H9 (cell line): Measurements from ENCODE around the gene HUNK. TPM values are rescaled to one million over a fixed set of nuclear protein-coding genes. Genes with fewer than 3 reads are reported as not detected.
A peak's percentile ranks its signal among the peaks of the same experiment; 100 is the strongest.

ENCODE experiments used
- DNase-seq: peaks from one replicate; pipeline ENCODE4 v3.0.0-alpha.2; 2017
- H2AFZ ChIP-seq: one replicate; pipeline ENCODE4 v1.6.1; 2013; ENCODE audit warnings: mild to moderate bottlenecking, low read length, control low read depth, moderate library complexity
- H2AK5ac ChIP-seq: 2 replicates; pipeline ENCODE4 v1.6.1; 2013; ENCODE audit warnings: low read length, control low read depth, mixed read lengths; ENCODE audit not compliant: insufficient read length
- H2BK120ac ChIP-seq: one replicate; pipeline ENCODE4 v1.6.1; 2013; ENCODE audit warnings: low read depth, mild to moderate bottlenecking, low read length, control low read depth, inconsistent platforms; ENCODE audit not compliant: poor library complexity, severe bottlenecking
- H2BK12ac ChIP-seq: 2 replicates; pipeline ENCODE4 v1.6.1; 2013; ENCODE audit warnings: low read length, control low read depth, mixed read lengths, low read depth; ENCODE audit not compliant: insufficient read length
- H2BK15ac ChIP-seq: 2 replicates; pipeline ENCODE4 v1.6.1; 2013; ENCODE audit warnings: low read depth, low read length, control low read depth
- H2BK20ac ChIP-seq: one replicate; pipeline ENCODE4 v1.6.1; 2013; ENCODE audit warnings: low read depth, mild to moderate bottlenecking, low read length, control low read depth, inconsistent platforms; ENCODE audit not compliant: poor library complexity, severe bottlenecking
- H2BK5ac ChIP-seq: 2 replicates; pipeline ENCODE4 v1.6.1; 2013; ENCODE audit warnings: low read length, control low read depth, mixed read lengths; ENCODE audit not compliant: insufficient read length
- H3K14ac ChIP-seq: 2 replicates; pipeline ENCODE4 v1.6.1; 2013; ENCODE audit warnings: low read length, control low read depth; ENCODE audit not compliant: insufficient read depth
- H3K18ac ChIP-seq: 2 replicates; pipeline ENCODE4 v1.6.1; 2013; ENCODE audit warnings: low read depth, mild to moderate bottlenecking, mixed read lengths, low read length, control low read depth; ENCODE audit not compliant: insufficient read length
- H3K23ac ChIP-seq: 2 replicates; pipeline ENCODE4 v1.6.1; 2013; ENCODE audit warnings: low read length, control low read depth, mixed read lengths, low read depth; ENCODE audit not compliant: insufficient read length
- H3K23me2 ChIP-seq: 2 replicates; pipeline ENCODE4 v1.6.1; 2013; ENCODE audit warnings: low read depth, mild to moderate bottlenecking, mixed read lengths, low read length, control low read depth; ENCODE audit not compliant: insufficient read length, poor library complexity, severe bottlenecking
- H3K27ac ChIP-seq: 2 replicates; pipeline ENCODE4 v1.5.1; 2013; ENCODE audit warnings: low read length, control low read depth, mixed read lengths, low read depth; ENCODE audit not compliant: insufficient read length
- H3K27me3 ChIP-seq: 2 replicates; pipeline ENCODE4 v1.6.1; 2013; ENCODE audit warnings: low read length, control low read depth, inconsistent platforms; ENCODE audit not compliant: insufficient read depth
- H3K4ac ChIP-seq: 2 replicates; pipeline ENCODE4 v1.6.1; 2013; ENCODE audit warnings: low read depth, mild to moderate bottlenecking, control low read depth, inconsistent platforms, low read length, moderate library complexity
- H3K4me1 ChIP-seq: 2 replicates; pipeline ENCODE4 v1.6.1; 2013; ENCODE audit warnings: low read length, control low read depth, inconsistent platforms; ENCODE audit not compliant: insufficient read depth
- H3K4me2 ChIP-seq: 2 replicates; pipeline ENCODE4 v1.6.1; 2013; ENCODE audit warnings: low read length, control low read depth, mixed read lengths; ENCODE audit not compliant: insufficient read length, insufficient read depth
- H3K56ac ChIP-seq: 2 replicates; pipeline ENCODE4 v1.6.1; 2013; ENCODE audit warnings: low read depth, mild to moderate bottlenecking, mixed read lengths, low read length, control low read depth; ENCODE audit not compliant: insufficient read length
- H3K79me1 ChIP-seq: 2 replicates; pipeline ENCODE4 v1.6.1; 2013; ENCODE audit warnings: low read depth, mild to moderate bottlenecking, moderate library complexity, low read length, control low read depth, inconsistent platforms; ENCODE audit not compliant: insufficient read depth, poor library complexity, severe bottlenecking
- H3K79me2 ChIP-seq: 2 replicates; pipeline ENCODE4 v1.6.1; 2013; ENCODE audit warnings: low read length, control low read depth, inconsistent platforms; ENCODE audit not compliant: insufficient read depth
- H3K9ac ChIP-seq: 2 replicates; pipeline ENCODE4 v1.6.1; 2013; ENCODE audit warnings: low read length, control low read depth, mixed read lengths; ENCODE audit not compliant: insufficient read length; ENCODE audit errors: extremely low read depth
- H3K9me3 ChIP-seq: one replicate; pipeline ENCODE4 v1.6.1; 2013; ENCODE audit warnings: low read depth, low read length, inconsistent platforms; ENCODE audit not compliant: control insufficient read depth
- H3T11ph ChIP-seq: one replicate; pipeline ENCODE4 v1.6.1; 2013; ENCODE audit warnings: mild to moderate bottlenecking, low read length, control low read depth, inconsistent platforms
- H4K20me1 ChIP-seq: one replicate; pipeline ENCODE4 v1.6.1; 2013; ENCODE audit not compliant: control insufficient read depth, insufficient read length, insufficient read depth
- H4K5ac ChIP-seq: 2 replicates; pipeline ENCODE4 v1.6.1; 2013; ENCODE audit warnings: low read depth, mild to moderate bottlenecking, mixed read lengths, low read length, control low read depth; ENCODE audit not compliant: insufficient read length
- H4K8ac ChIP-seq: replicated peaks from 2 replicates; pipeline ENCODE4 v1.6.1; 2013; ENCODE audit warnings: low read length, control low read depth, mixed read lengths, low read depth; ENCODE audit not compliant: insufficient read length
- H4K91ac ChIP-seq: 2 replicates; pipeline ENCODE4 v1.6.1; 2013; ENCODE audit warnings: low read depth, mild to moderate bottlenecking, moderate library complexity, mixed read lengths, low read length, control low read depth; ENCODE audit not compliant: insufficient read length
- H3K27ac Mint-ChIP-seq, 3 experiments: 2 replicates in 2 of 3; 3 replicates in 1 of 3; pipeline ENCODE4 v1.8.0; 2020 to 2021; ENCODE audit warnings: mixed read lengths in 3 of 3, mild to moderate bottlenecking in 1 of 3, moderate library complexity in 1 of 3
- H3K27me3 Mint-ChIP-seq: 2 replicates; pipeline ENCODE4 v1.8.0; 2021; ENCODE audit warnings: low read depth, mild to moderate bottlenecking, moderate library complexity, mixed read lengths
- H3K36me3 Mint-ChIP-seq, 3 experiments: 2 replicates in 2 of 3; 3 replicates in 1 of 3; pipeline ENCODE4 v1.8.0; 2020 to 2021; ENCODE audit warnings: low read depth in 3 of 3, mixed read lengths in 3 of 3; ENCODE audit not compliant: insufficient read depth in 1 of 3
- H3K4me1 Mint-ChIP-seq, 2 experiments: 2 replicates each; pipeline ENCODE4 v1.8.0; 2020; ENCODE audit warnings: mixed read lengths in 2 of 2
- H3K4me3 Mint-ChIP-seq, 2 experiments: 2 replicates in 1 of 2; 3 replicates in 1 of 2; pipeline ENCODE4 v1.8.0; 2020 to 2021; ENCODE audit warnings: mild to moderate bottlenecking in 2 of 2, mixed read lengths in 2 of 2, moderate library complexity in 1 of 2
- H3K9me3 Mint-ChIP-seq, 2 experiments: 2 replicates in 1 of 2; 3 replicates in 1 of 2; pipeline ENCODE4 v1.8.0; 2020; ENCODE audit warnings: mild to moderate bottlenecking in 2 of 2, mixed read lengths in 2 of 2, moderate library complexity in 1 of 2
- WGBS: extraction: QIAGEN DNeasy Blood & Tissue Kit; methylation state at CpG from one replicate; pipeline ENCODE4 v1.1.7; 2013; ENCODE audit warnings: missing lambda C conversion rate, low lambda C conversion rate, mixed read lengths; ENCODE audit not compliant: insufficient read length; ENCODE audit errors: extremely low coverage; 5-methylcytosine and 5-hydroxymethylcytosine counted together
- total RNA-seq: library from RNA; stranded (reverse); gene quantifications from 2 replicates; pipeline ENCODE4 v1.2.1, GENCODE V29; 2021
- TF ChIP-seq, protein P1 (sequence below): fragments of 200-600 bp; sonication (generic); conservative IDR thresholded peaks from 3 replicates; pipeline ENCODE4 v1.8.0; 2021; ENCODE audit warnings: antibody characterized with exemption, mild to moderate bottlenecking

The HUNK gene
- total RNA-seq, 1 experiment from 2014 or later: 5.8 TPM

DNA sequence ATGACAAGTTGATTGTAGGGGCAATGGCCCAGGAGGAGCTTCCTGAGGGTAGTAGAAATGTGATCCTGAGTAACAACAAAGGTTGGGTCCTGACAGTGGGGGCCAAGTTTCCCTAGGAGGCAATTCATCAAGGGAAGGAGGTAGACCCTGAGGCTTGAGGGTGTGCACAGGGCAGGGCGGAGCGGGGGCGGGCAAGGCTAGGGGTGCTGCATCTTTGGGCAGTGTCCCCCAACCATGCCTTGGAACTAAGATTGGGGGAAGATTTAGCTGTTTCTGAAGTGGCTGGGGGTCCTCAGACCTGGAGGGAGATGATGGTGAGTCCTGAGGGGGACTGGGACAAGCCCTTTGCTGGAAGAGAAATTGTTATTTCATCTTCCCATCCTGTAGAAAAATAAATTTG lies 50.9 kb downstream of the HUNK start:
- WGBS: no CpG with 5 or more reads among the region's 3 CpGs
- no peak overlapping the region for H4K5ac ChIP-seq
- H2BK120ac ChIP-seq: no peak overlapping the region
- H4K91ac ChIP-seq: no peak overlapping the region
- no peak overlapping the region for H2AK5ac ChIP-seq
- no peak overlapping the region for H2BK12ac ChIP-seq
- TF ChIP-seq, protein P1, sequence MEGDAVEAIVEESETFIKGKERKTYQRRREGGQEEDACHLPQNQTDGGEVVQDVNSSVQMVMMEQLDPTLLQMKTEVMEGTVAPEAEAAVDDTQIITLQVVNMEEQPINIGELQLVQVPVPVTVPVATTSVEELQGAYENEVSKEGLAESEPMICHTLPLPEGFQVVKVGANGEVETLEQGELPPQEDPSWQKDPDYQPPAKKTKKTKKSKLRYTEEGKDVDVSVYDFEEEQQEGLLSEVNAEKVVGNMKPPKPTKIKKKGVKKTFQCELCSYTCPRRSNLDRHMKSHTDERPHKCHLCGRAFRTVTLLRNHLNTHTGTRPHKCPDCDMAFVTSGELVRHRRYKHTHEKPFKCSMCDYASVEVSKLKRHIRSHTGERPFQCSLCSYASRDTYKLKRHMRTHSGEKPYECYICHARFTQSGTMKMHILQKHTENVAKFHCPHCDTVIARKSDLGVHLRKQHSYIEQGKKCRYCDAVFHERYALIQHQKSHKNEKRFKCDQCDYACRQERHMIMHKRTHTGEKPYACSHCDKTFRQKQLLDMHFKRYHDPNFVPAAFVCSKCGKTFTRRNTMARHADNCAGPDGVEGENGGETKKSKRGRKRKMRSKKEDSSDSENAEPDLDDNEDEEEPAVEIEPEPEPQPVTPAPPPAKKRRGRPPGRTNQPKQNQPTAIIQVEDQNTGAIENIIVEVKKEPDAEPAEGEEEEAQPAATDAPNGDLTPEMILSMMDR: no peak
- no peak overlapping the region for H3K56ac ChIP-seq
- no peaks in the 10 kb centered on the region for H3K9me3 ChIP-seq
- H3K4me2 ChIP-seq: no peak overlapping the region
- H3K18ac ChIP-seq: no peak overlapping the region
- peaks cover 20 to 31% (median 20%) of the 10 kb centered on the region in 3 experiments for H3K36me3 Mint-ChIP-seq
- H3K27ac ChIP-seq: no peak overlapping the region
- no peaks in the 10 kb centered on the region for H3K79me1 ChIP-seq
- H3K4ac ChIP-seq: no peak overlapping the region
- no peak overlapping the region for H4K8ac ChIP-seq
- H3K27ac Mint-ChIP-seq: peak overlapping the region in 2 of 3 experiments; percentile 39 to 62; a peak in 2 of 7 replicates
- H3K14ac ChIP-seq: no peak overlapping the region
- H4K20me1 ChIP-seq: no peaks in the 10 kb centered on the region
- H3T11ph ChIP-seq: no peak overlapping the region
- DNase-seq: no peak
- H3K23me2 ChIP-seq: no peaks in the 10 kb centered on the region
- H2BK5ac ChIP-seq: no peak overlapping the region
- no peak overlapping the region for H3K9ac ChIP-seq
- peaks cover 0 to 2% of the 10 kb centered on the region in 2 experiments; a peak in 1 of 4 replicates for H3K4me1 Mint-ChIP-seq
- H3K79me2 ChIP-seq: no peaks in the 10 kb centered on the region
- H2BK20ac ChIP-seq: no peak overlapping the region
- H2AFZ ChIP-seq: no peak overlapping the region
- no peaks in the 10 kb centered on the region for H3K4me1 ChIP-seq
- no peaks in the 10 kb centered on the region; the same call in 1 of the 2 replicates for H3K27me3 Mint-ChIP-seq
- H3K23ac ChIP-seq: no peak overlapping the region
- no peaks in the 10 kb centered on the region; the same call in 1 of the 2 replicates for H3K27me3 ChIP-seq
- no peak overlapping the region for H2BK15ac ChIP-seq
- H3K4me3 Mint-ChIP-seq: no peak overlapping the region
- peaks cover 14 to 19% of the 10 kb centered on the region in 2 experiments for H3K9me3 Mint-ChIP-seq
